Esophagus squamous epithelium (tissue), 4 donors: ENCODE results near the gene KLF3.
"Not testable (repeated sequence)": the region's sequence is repeated elsewhere in the genome, so short reads cannot be mapped to it uniquely, and the experiment has no call there.

Source experiments
- POLR2A ChIP-seq, 4 donors: fragments of 450-650 bp; IDR thresholded peaks; one replicate each; pipeline ENCODE4 v1.6.1; 2017; ENCODE audit warnings: antibody characterized with exemption in 4 of 4, mild to moderate bottlenecking in 4 of 4, moderate library complexity in 3 of 4
- TF ChIP-seq, protein P1 (sequence below), 6 experiments: fragments of 450-650 bp in 4 of 6; fragments of 200-600 bp in 2 of 6; sonication (generic) in 2 of 6; IDR thresholded peaks; one replicate each; pipeline ENCODE4 v1.5.1; 2016 to 2019; ENCODE audit warnings: antibody characterized with exemption in 6 of 6, mild to moderate bottlenecking in 4 of 6, moderate library complexity in 4 of 6

DNA sequence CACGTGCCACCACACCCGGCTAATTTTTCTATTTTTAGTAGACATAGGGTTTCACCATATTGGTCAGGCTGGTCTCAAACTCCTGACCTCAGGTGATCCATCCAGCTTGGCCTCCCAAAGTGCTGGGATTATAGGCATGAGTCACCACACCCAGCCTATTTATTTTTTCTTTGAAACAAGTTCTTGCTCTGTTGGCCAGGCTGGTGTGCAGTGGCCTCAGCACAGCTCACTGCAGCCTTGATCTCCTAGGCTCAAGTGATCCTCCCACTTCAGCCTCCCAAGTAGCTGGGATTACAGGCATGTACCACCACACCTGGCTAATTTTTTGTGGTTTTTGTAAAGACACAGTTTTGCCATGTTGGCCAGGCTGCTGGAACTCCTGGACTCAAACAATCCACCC is 41.7 kb upstream of the KLF3 start:
- TF ChIP-seq, protein P1, sequence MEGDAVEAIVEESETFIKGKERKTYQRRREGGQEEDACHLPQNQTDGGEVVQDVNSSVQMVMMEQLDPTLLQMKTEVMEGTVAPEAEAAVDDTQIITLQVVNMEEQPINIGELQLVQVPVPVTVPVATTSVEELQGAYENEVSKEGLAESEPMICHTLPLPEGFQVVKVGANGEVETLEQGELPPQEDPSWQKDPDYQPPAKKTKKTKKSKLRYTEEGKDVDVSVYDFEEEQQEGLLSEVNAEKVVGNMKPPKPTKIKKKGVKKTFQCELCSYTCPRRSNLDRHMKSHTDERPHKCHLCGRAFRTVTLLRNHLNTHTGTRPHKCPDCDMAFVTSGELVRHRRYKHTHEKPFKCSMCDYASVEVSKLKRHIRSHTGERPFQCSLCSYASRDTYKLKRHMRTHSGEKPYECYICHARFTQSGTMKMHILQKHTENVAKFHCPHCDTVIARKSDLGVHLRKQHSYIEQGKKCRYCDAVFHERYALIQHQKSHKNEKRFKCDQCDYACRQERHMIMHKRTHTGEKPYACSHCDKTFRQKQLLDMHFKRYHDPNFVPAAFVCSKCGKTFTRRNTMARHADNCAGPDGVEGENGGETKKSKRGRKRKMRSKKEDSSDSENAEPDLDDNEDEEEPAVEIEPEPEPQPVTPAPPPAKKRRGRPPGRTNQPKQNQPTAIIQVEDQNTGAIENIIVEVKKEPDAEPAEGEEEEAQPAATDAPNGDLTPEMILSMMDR (IDR thresholded peaks at IDR 0.05) = not testable (repeated sequence)
- TF ChIP-seq POLR2A (IDR thresholded peaks at IDR 0.05) = not testable (repeated sequence)
